Smooth muscle cell of the brain vasculature (primary cell): ENCODE measurements around the gene RGPD5.
"Not testable (repeated sequence)": the region's sequence is repeated elsewhere in the genome, so short reads cannot be mapped to it uniquely, and the experiment has no call there.

Experiments used
- DNase-seq: peaks from one replicate; pipeline ENCODE4 v3.0.0-alpha.2; 2012; ENCODE audit warnings: low read depth, low spot score

The RGPD5 gene

GRCh38 chr2:109794074-109794737, at the start of gene RGPD5:
RGPD5 (plus strand) TSS chr2:109794305; CDS start chr2:109794466, 161 bp downstream.
- DNase-seq = not testable (repeated sequence)

- not testable (repeated sequence) for DNase-seq
These were observed 42.5 kb upstream of the RGPD5 start for GRCh38 chr2:109751572-109751971.

- not testable (repeated sequence) for DNase-seq
These were observed 36.8 kb upstream of the RGPD5 start for GRCh38 chr2:109757163-109757824.

- not testable (repeated sequence) for DNase-seq
These were observed 33.7 kb upstream of the RGPD5 start for GRCh38 chr2:109760265-109761042.

DNA sequence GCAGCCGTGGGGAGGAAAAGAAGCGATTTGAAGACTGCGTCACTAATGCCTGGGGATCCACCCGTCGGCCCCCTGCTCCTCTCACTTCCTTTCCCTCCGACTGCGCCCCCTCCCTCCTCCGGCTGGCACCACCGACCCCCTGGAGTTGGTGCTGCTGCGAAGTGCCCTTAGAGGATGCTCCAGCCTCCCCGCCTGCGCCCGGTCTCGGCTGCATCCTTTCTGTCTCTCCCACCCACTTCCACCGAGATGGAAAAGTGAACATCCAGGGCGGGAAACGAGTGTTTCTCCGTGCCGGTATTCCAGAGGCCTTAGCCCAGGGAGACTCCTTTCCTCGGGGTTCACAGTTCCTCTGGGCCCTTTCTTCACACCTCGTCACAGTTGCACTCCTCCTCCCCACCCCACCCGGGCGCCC, 33.1 kb upstream of the RGPD5 start:
- DNase-seq = not testable (repeated sequence)

DNA sequence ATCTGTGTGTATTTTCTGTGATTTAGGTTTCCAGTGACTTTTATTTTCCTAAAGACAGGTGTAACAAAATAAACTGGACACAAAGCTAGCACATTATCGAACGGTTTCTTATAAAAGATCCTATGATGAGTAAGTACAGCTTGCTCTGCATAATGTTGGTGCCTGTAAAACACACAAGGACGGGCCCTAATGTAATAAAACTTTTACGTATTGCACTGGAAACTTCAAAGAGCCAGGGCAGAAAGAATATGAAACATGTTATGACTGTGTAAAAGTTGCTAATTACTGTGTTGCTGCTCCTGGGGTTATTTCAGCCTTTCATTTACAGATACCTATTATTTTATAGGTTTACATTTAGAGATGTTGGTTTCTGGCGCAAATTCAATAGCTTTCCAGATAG, 32.1 kb upstream of the RGPD5 start:
- not testable (repeated sequence) for DNase-seq

DNA sequence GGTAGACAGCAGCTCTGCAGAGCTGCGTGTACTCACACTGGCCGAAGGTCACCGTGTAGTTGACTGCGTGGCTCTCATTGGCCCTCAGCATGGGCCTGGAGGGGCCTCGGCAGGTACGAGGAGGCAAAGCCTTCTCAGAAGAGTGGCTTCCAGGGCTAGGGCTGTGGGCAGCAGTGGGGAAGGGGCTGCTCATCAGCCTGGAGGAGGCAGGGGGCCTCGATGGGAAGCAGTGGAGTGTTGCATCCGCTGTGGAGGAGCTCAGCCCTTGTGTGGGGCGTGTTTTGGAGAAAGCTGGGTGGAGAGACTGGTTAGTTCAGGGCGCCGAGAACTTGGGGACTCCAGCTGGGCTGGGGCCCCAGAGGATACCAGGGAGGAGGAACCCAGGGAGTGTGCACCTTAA, 28.0 kb upstream of the RGPD5 start:
- DNase-seq = not testable (repeated sequence)

DNA sequence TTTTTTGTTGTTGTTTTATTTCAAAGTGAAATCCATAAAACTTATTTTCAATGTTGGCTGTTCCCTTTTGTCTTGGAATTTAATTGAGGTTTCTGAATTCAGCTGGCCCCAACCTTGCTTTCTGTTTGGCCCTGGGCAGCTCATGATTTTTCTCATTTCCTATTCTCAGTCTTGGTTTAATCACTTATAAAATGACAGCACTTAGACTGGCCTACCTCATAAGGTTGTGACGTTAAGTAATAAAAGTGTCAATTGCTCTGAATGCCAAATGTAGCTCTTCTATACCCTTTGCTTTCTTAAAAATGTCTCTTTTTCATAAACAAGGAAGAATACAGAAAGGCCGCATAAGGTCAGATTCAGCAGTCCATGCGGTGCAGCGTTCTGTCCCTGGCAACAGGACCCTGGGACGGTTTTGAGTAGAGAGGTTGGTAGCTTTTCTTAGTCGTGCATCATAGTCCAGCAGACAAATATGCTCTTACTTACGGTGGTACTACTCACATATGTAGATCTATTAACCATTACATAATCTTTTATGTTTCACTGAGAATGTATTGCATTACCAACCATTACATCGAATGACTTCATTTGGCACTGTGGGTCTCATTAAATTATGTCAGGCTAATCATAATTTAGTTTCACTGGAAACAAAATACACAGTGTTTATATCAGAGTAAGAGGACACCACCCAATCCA, 27.1 kb upstream of the RGPD5 start:
- not testable (repeated sequence) for DNase-seq

DNA sequence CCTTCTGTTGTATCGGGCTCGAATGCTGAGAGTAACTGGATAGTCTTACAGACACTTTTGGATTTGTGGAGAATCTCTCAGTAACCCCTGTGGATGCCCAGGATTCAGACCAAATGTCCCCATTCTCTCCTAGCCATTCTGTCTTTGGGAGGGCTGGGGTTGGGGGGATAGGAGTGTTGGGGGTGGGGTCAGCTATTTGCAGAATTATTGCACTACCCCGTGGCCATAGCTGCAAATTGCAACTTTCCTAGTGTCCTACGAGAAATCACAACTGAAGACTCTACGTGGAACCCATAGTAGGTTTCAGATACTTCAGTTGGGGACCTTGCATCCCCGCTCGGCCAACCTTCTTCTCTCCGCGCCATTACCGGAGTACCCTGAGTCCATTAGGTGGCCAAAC, 25.2 kb upstream of the RGPD5 start:
- not testable (repeated sequence) for DNase-seq

DNA sequence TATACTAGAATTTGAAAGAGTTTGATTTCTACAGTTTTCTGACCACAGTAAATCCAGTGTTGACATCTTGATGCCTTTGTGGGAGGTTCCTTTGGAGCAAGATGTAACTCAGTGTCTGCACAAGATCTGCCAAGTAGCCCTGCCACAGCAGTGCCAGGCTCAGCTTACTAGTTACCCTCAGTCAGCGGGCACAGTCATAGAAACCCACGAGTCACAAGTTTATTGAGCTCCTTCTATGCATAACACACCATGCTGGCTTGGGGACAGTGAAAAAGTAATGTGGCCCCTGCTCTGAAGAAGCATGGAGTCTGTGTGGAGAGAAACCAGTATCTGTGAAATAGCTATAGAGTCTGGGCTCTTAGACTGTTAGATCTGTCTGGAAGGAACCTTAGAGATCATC, 15.0 kb upstream of the RGPD5 start:
- DNase-seq = not testable (repeated sequence)

DNA sequence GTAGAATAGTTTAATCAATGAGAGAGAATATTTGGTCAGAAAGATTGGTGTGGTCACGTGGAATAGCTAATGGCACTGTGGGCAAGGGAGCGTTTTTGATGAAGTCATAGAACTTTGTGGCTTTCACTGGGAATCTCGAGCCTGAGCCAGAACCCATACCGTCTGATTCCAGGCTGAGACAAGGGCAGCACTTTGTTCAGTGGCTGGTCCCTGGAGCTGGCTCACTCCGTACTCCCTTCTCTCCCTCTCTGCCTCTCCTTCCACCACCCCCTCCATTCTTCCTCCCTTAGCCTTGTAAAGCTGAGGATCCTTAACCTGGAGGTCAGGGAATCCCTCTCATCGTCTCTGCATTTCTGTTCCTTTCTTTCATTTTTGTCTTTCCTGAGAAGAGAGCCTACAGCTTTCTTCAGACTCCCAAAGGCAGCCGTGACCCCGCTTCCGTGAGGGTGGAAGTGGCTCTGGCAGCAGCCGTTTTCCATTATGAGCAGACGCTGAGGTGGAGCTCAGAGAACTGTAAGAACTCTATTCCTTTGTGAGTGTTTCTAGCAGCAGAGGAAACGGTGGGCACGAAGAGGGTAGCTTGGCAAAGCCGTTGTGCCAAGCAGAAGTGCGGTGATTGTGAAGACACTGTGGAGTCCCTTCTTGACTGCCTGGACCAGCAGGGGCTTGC, 12.8 kb upstream of the RGPD5 start:
- DNase-seq = not testable (repeated sequence)

GRCh38 chr2:109782446-109782993, 11.6 kb upstream of the RGPD5 start:
- not testable (repeated sequence) for DNase-seq

GRCh38 chr2:109791530-109792279, 2.4 kb upstream of the RGPD5 start:
- not testable (repeated sequence) for DNase-seq

- not testable (repeated sequence) for DNase-seq
These were observed 1.4 kb upstream of the RGPD5 start for GRCh38 chr2:109792659-109793058.

DNA sequence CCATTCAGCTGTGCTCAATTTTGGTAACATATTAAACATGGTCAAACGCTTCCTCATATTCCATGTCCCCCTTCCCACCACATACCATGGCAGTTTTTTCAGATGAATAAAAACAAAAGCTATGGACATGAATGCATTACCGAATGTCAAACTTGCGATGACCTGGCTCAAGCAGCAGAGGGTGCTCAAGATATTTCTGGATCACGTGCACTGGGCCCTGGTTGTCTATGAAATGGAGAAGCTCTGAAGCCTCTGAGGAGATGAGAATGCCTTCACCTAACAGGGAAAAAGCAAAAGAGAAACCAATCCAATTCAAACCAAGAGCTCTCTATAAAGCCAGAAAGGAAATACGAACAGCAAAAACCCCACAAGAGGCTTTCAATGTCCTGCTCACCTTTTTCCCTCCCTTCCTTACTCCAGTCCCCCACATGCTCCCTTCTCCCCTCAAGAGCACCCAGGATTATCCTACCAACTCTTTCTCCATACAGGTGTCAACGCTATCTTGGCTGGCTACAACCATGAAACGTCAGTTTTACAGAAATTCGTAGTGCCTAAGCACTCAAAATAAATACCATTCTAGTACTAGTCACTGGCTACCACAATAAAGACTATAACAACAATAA, 77.1 kb downstream of the RGPD5 start:
- DNase-seq = not testable (repeated sequence)

GRCh38 chr2:109876625-109877024, 82.5 kb downstream of the RGPD5 start:
- DNase-seq = not testable (repeated sequence)

DNA sequence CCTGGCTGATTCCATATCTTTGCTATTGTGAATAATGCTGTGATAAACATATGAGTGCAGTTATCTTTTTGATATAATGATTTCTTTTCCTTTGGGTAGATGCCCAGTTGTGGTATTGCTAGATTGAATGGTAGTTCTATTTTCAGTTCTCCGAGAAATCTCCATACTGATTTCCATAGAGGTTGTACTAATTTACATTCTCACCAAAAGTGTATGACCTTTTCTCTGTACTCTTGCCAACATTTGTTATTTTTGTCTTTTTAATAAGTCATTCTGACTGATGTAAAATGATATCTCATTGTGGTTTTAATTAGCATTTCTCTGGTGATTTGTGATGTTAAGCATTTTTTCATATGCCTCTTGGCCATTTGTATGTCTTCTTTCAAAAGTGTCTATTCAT, 88.0 kb downstream of the RGPD5 start:
- not testable (repeated sequence) for DNase-seq

DNA sequence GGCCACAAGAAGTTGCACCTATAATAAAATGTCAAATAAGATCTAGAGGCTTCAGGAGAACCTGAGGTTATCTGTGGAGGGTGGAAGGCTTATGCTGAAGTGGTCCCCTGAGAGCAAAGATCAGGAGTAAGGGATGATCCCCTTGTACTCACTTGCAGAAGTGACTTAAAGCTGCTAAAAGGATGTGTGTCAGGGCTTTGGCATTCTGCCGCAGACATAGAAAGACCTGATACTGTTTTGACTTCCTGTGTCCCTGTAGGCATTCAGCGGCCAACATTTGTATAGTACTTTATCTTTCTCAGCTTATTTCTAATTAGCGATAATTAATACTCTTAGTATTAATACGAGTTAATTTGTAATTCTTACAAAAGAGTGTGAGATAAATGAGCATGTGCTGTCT, 94.3 kb downstream of the RGPD5 start:
- not testable (repeated sequence) for DNase-seq

DNA sequence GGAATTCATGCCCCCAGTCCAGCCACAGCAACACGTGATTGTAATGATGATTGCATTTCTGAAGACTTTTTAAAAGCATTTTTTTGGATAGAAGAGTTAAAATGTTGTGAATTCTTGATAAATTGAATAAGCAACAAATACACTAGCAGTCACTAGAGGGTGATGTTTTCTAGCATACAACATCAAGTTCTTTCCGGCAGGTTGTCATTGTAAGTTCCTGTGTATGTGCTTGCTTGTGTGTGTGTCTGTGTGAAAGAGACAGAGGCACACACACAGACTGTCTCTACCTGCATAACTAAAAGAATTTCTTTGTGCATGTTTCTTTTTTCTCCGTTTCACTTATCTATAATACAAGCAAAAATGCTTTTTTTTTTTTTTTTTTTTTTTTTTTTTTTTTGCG, 95.8 kb downstream of the RGPD5 start:
- not testable (repeated sequence) for DNase-seq

- DNase-seq = not testable (repeated sequence)
These were observed 96.9 kb downstream of the RGPD5 start for GRCh38 chr2:109891024-109891423.
